ENCODE data around the gene ATP2B2.

GRCh38 chr3:10437272-10437994 lies 68.0 kb downstream of the ATP2B2 start:
- TF ChIP-seq CTCF (conservative IDR thresholded peaks at IDR 0.05; ENCODE audit: low read length) (no peak), EZH2phosphoT487 (IDR thresholded peaks at IDR 0.05; ENCODE audit: borderline replicate concordance, low read depth, low read length) (no peak)
